ENCODE data around the gene ARHGEF25.

DNA sequence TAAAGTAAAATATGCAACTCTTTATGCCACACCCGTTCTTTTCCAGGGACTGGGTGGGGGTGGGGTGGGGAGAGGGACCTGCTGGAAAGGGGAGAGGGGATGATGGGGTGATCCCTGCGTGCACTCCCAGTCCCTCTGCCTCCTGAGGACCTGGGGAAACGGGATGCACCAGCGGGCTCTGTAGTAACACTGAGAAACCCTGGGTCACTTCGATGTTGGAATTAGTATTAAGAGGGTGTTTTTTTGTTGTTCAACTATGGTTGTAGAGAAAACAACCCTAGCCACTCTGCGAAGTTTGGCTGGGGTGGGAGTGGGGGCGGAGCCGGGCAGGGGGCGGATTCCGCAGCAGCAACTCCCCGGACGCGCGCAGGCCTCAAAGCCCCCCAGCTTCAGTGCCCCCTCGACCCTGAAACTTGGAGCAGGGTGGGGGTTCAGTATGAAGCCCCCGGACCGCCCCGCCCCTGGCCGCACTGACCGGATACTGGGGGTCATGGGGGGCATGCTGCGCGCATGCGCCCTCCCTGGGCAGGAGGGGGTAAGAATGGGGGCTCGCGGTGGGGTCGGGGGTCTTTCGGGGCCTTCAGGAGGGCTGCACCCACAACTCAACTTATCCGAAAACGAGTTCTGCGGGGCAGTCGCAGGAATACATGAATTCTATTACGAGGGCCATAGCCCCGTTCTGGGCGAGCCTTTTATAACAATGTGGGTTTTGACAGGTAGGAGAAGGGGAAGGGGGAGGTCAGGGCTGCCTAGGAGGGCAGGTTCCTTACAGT is 1.3 kb upstream of the ARHGEF25 start:
- TF ChIP-seq EP300 (IDR thresholded peaks at IDR 0.05) (no peak), POLR2AphosphoS5 (IDR thresholded peaks at IDR 0.05) (no peak), POLR2A (IDR thresholded peaks at IDR 0.05; ENCODE audit: low read depth) (no peak)
- TF ChIP-seq, protein P1, sequence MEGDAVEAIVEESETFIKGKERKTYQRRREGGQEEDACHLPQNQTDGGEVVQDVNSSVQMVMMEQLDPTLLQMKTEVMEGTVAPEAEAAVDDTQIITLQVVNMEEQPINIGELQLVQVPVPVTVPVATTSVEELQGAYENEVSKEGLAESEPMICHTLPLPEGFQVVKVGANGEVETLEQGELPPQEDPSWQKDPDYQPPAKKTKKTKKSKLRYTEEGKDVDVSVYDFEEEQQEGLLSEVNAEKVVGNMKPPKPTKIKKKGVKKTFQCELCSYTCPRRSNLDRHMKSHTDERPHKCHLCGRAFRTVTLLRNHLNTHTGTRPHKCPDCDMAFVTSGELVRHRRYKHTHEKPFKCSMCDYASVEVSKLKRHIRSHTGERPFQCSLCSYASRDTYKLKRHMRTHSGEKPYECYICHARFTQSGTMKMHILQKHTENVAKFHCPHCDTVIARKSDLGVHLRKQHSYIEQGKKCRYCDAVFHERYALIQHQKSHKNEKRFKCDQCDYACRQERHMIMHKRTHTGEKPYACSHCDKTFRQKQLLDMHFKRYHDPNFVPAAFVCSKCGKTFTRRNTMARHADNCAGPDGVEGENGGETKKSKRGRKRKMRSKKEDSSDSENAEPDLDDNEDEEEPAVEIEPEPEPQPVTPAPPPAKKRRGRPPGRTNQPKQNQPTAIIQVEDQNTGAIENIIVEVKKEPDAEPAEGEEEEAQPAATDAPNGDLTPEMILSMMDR (IDR thresholded peaks at IDR 0.05): no peak
